Fibroblast of the conjunctiva (primary cell): Measurements from ENCODE around the gene CPB2.

Experiments
- DNase-seq: peaks from one replicate; pipeline ENCODE4 v3.0.0-alpha.2; 2010; ENCODE audit warnings: low read depth

Gene CPB2

GRCh38 chr13:46126552-46127357, 21.9 kb upstream of the CPB2 start:
- DNase-seq, result peak; percentile 59

GRCh38 chr13:46126056-46126455, 21.2 kb upstream of the CPB2 start:
- no peak for DNase-seq

GRCh38 chr13:46124967-46125933, 20.4 kb upstream of the CPB2 start:
- no peak for DNase-seq

GRCh38 chr13:46124531-46124966, 19.7 kb upstream of the CPB2 start:
- DNase-seq, result no peak

- no peak for DNase-seq
These were observed 17.5 kb upstream of the CPB2 start for GRCh38 chr13:46122304-46122703.

GRCh38 chr13:46121597-46122163, 16.8 kb upstream of the CPB2 start:
- DNase-seq, result no peak

- DNase-seq, result no peak
These were observed 16.2 kb upstream of the CPB2 start for GRCh38 chr13:46121033-46121432.

- peak; percentile 30 for DNase-seq
These were observed 15.2 kb upstream of the CPB2 start for GRCh38 chr13:46119883-46120614.

GRCh38 chr13:46116653-46117502, 12.0 kb upstream of the CPB2 start:
- no peak for DNase-seq

- no peak for DNase-seq
These were observed 9.8 kb upstream of the CPB2 start for GRCh38 chr13:46114613-46115012.

GRCh38 chr13:46113596-46113995, 8.8 kb upstream of the CPB2 start:
- DNase-seq, result no peak

GRCh38 chr13:46111151-46111550, 6.3 kb upstream of the CPB2 start:
- no peak for DNase-seq

- no peak for DNase-seq
These were observed 4.6 kb upstream of the CPB2 start for GRCh38 chr13:46109451-46109850.

- DNase-seq, result no peak
These were observed 2.1 kb upstream of the CPB2 start for GRCh38 chr13:46106839-46107371.

GRCh38 chr13:46103037-46103436, 1.8 kb downstream of the CPB2 start:
- no peak for DNase-seq

- no peak for DNase-seq
These were observed 2.6 kb downstream of the CPB2 start for GRCh38 chr13:46102255-46102605.

GRCh38 chr13:46101484-46102254, 3.2 kb downstream of the CPB2 start:
- DNase-seq, result no peak

GRCh38 chr13:46101002-46101401, 3.8 kb downstream of the CPB2 start:
- DNase-seq, result no peak

GRCh38 chr13:46100191-46100815, 4.5 kb downstream of the CPB2 start:
- no peak for DNase-seq

GRCh38 chr13:46097663-46098062, 7.2 kb downstream of the CPB2 start:
- DNase-seq, result no peak
